K562 (cell line): Measurements from ENCODE around the gene A1BG. TPM values are rescaled to one million over a fixed set of nuclear protein-coding genes. Genes with fewer than 3 reads are reported as not detected.

Experiments used
- AFF1 ChIP-seq, 2 experiments: fragments of 450-650 bp; IDR thresholded peaks; 2 replicates each; pipeline ENCODE4 v1.6.1; 2018; ENCODE audit warnings: mild to moderate bottlenecking in 2 of 2, low read depth in 1 of 2; ENCODE audit not compliant: partially characterized antibody in 2 of 2
- CHD1 ChIP-seq: fragments of 200-600 bp; sonication (generic); IDR thresholded peaks from one replicate; pipeline ENCODE4 v1.6.1; 2012; ENCODE audit warnings: mild to moderate bottlenecking, moderate library complexity, low read length, inconsistent platforms
- GTF2E2 ChIP-seq: fragments of 200-800 bp; sonication (Bioruptor generic); IDR thresholded peaks from 2 replicates; pipeline ENCODE4 v1.6.1; 2016; ENCODE audit warnings: missing genetic modification characterization, missing compliant biosample characterization
- HDAC2 ChIP-seq: fragments of 450-650 bp; IDR thresholded peaks from 2 replicates; pipeline ENCODE4 v1.6.1; 2016; ENCODE audit warnings: mild to moderate bottlenecking
- HLTF ChIP-seq: fragments of 450-650 bp; IDR thresholded peaks from 2 replicates; pipeline ENCODE4 v1.6.1; 2016
- HNRNPL ChIP-seq: fragments of 200-400 bp; formaldehyde crosslinking; IDR thresholded peaks from 2 replicates; pipeline ENCODE4 v1.6.1; 2017; ENCODE audit warnings: low read depth, mild to moderate bottlenecking, low read length
- IRF9 ChIP-seq: fragments of 450-650 bp; IDR thresholded peaks from 2 replicates; pipeline ENCODE4 v1.6.1; 2016; ENCODE audit warnings: missing biosample characterization, missing genetic modification characterization
- PBX2 ChIP-seq, 2 experiments: IDR thresholded peaks in 1 of 2; conservative IDR thresholded peaks in 1 of 2; 2 replicates each; pipeline ENCODE4 v1.6.1; 2016; ENCODE audit warnings: low read depth in 2 of 2, mild to moderate bottlenecking in 1 of 2, missing compliant biosample characterization in 1 of 2, missing genetic modification characterization in 1 of 2, moderate library complexity in 1 of 2
- PHB ChIP-seq: fragments of 250-450 bp; sonication (Bioruptor Pico); IDR thresholded peaks from 2 replicates; pipeline ENCODE4 v1.5.0; 2021
- SMC3 ChIP-seq: conservative IDR thresholded peaks from 2 replicates; pipeline ENCODE4 v1.6.1; 2011; ENCODE audit warnings: low read depth, low read length, improper control_type of control experiment; ENCODE audit not compliant: insufficient read depth
- TCF3 ChIP-seq: sonication (generic); formaldehyde crosslinking; IDR thresholded peaks from 2 replicates; pipeline ENCODE4 v1.4.0; 2020; ENCODE audit warnings: mild to moderate bottlenecking, missing genetic modification reagents
- ZEB2 ChIP-seq: fragments of 450-650 bp; IDR thresholded peaks from 2 replicates; pipeline ENCODE4 v1.6.1; 2016
- polyA plus RNA-seq, 8 experiments: library from polyadenylated mRNA; depleted of rRNA in 4 of 8; stranded (reverse) in 5 of 8; unstranded in 3 of 8; fragments of >200 nt; fragmentation: Nextera tagmentation in 2 of 8; fragmentation: Illumina TruSeq in 1 of 8; extraction: Ambion mirVana in 2 of 8; extraction: Trizol in 1 of 8; gene quantifications; 2 replicates each; pipeline versions ENCODE4 v1.2.1 to v1.2.3, GENCODE V29; 2011 to 2014; ENCODE audit warnings: inconsistent platforms in 1 of 8, missing spikeins in 1 of 8
- total RNA-seq, 7 experiments: library from RNA; depleted of rRNA in 6 of 7; stranded (reverse); fragments of >200 nt in 6 of 7; fragmentation: Illumina TruSeq in 2 of 7; extraction: Trizol in 2 of 7; gene quantifications; 2 replicates each; pipeline versions ENCODE4 v1.2.1 to v1.2.3, GENCODE V29; 2011 to 2021; ENCODE audit warnings: low replicate concordance in 1 of 7
- TF ChIP-seq, protein P1 (sequence below), 2 experiments: fragments of 450-650 bp; IDR thresholded peaks; 2 replicates each; pipeline ENCODE4 v1.6.1; 2016
- TF ChIP-seq, protein P2 (sequence below), 2 experiments: fragments of 450-650 bp; conservative IDR thresholded peaks; 2 replicates each; pipeline ENCODE4 v1.6.1; 2017; ENCODE audit warnings: mild to moderate bottlenecking in 2 of 2, moderate library complexity in 2 of 2

A1BG gene
- total and polyA plus RNA-seq, 9 of the 15 experiments (the other 6 are each of a cell fraction or from before 2014, with no cell fraction given): 0.10 to 19.8 (median 2.6) TPM

DNA sequence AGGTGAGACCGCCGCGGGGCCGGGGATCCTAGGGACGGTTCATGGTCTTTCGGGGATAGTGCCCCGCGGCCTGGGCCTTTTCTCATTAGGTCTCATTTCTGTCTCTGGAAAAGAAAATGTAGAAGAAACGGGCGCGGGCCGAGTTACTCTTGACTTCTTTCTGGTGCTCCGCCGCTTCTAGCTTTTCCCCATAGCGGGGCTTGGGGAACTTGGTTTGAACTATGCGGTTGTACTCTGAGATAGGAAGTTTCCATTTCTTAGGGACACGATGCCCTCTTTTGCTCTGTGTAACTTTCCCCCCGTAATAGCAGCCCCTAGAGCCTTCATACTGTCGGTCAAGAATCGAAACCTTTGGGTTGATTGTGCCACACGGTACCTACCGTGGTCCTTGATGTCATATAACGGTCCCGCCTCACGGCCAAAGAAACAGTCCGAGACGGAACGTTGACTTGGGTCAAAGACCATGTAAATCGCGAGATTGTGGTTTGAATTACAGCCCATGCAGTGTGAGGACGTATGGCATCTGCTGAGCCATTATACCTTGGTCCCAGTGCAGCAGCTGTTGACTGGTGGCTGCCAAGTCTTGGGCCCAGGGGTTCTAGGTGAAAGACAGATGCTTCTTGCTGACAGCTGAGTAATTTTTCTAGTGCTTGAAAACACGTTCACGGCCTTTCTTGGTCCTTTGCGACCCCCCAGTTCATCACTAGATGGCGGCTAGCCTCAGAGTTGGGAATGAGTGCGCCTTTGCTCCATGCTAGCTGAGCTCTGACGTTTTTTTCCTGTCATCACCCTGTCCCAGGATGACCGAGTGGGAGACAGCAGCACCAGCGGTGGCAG is 34.3 kb upstream of the A1BG start (continued):
- TF ChIP-seq, protein P1, sequence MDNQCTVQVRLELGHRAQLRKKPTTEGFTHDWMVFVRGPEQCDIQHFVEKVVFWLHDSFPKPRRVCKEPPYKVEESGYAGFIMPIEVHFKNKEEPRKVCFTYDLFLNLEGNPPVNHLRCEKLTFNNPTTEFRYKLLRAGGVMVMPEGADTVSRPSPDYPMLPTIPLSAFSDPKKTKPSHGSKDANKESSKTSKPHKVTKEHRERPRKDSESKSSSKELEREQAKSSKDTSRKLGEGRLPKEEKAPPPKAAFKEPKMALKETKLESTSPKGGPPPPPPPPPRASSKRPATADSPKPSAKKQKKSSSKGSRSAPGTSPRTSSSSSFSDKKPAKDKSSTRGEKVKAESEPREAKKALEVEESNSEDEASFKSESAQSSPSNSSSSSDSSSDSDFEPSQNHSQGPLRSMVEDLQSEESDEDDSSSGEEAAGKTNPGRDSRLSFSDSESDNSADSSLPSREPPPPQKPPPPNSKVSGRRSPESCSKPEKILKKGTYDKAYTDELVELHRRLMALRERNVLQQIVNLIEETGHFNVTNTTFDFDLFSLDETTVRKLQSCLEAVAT (IDR thresholded peaks at IDR 0.05): 0 out of 4 replicates have a peak, but pooled peaks of 1 of the 2 experiments have one; percentile 13
- 0 out of 2 replicates have a peak, but pooled peaks have one; percentile 3 for TF ChIP-seq TCF3 (CRISPR knock-in tag)
- 0 out of 2 replicates have a peak, but pooled peaks have one; percentile 12 for TF ChIP-seq HLTF
- TF ChIP-seq AFF1 (IDR thresholded peaks at IDR 0.05; ENCODE audit: low read depth in 1 of 2, partially characterized antibody in 2 of 2): peak in 1 of 2 experiments; percentile 23
- peak; percentile 1; the same call in 1 of the 2 replicates for TF ChIP-seq GTF2E2 (tag)
- TF ChIP-seq IRF9 (tag): no peak
- peak; percentile 6 for TF ChIP-seq CHD1
- TF ChIP-seq, protein P2, sequence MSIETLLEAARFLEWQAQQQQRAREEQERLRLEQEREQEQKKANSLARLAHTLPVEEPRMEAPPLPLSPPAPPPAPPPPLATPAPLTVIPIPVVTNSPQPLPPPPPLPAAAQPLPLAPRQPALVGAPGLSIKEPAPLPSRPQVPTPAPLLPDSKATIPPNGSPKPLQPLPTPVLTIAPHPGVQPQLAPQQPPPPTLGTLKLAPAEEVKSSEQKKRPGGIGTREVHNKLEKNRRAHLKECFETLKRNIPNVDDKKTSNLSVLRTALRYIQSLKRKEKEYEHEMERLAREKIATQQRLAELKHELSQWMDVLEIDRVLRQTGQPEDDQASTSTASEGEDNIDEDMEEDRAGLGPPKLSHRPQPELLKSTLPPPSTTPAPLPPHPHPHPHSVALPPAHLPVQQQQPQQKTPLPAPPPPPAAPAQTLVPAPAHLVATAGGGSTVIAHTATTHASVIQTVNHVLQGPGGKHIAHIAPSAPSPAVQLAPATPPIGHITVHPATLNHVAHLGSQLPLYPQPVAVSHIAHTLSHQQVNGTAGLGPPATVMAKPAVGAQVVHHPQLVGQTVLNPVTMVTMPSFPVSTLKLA (conservative IDR thresholded peaks at IDR 0.05): peak in 1 of 2 experiments; percentile 4; a peak in 2 of 4 replicates
- TF ChIP-seq SMC3: 0 out of 2 replicates have a peak, but pooled peaks have one; percentile 7
- TF ChIP-seq PHB (CRISPR knock-in tag): no peak
- 0 out of 2 replicates have a peak, but pooled peaks have one; percentile 9 for TF ChIP-seq HNRNPL
- TF ChIP-seq PBX2 (CRISPR knock-in tag; IDR thresholded peaks at IDR 0.05; ENCODE audit: low read depth): no peak
- 0 out of 2 replicates have a peak, but pooled peaks have one; percentile 32 for TF ChIP-seq PBX2 (tag; conservative IDR thresholded peaks at IDR 0.05; ENCODE audit: low read depth)
- TF ChIP-seq ZEB2: peak; percentile 14; the same call in 1 of the 2 replicates
- TF ChIP-seq HDAC2: peak; percentile 4; the same call in 1 of the 2 replicates
